H1 (cell line): Measurements from ENCODE around the gene ZRANB3. TPM values are rescaled to one million over a fixed set of nuclear protein-coding genes. Genes with fewer than 3 reads are reported as not detected.

Experiments used
- CTCF ChIA-PET: fragments of 300-600 bp; sonication (Branson Sonifier 250); formaldehyde crosslinking; loops from one replicate; lab custom pipeline; 2021; ENCODE audit not compliant: partially characterized antibody; lab: Charles Lee
- POLR2A ChIA-PET: fragments of 300-600 bp; sonication (Branson Sonifier 250); formaldehyde crosslinking; loops from one replicate; lab custom pipeline; 2021; ENCODE audit warnings: inconsistent platforms; ENCODE audit not compliant: partially characterized antibody; lab: Charles Lee
- DNase-seq, 2 experiments: peaks; one replicate each; pipeline versions ENCODE4 v3.0.0 to v3.0.0-alpha.2; 2010 to 2022; ENCODE audit warnings: low spot score in 2 of 2, low read depth in 1 of 2, mixed read lengths in 1 of 2
- FAIRE-seq: peaks from 2 replicates; lab custom pipeline; 2011; peaks lifted over from hg19 to GRCh38; lab: Jason Lieb, UNC
- H2AFZ ChIP-seq: 2 replicates; pipeline ENCODE4 v1.8.1; 2012; ENCODE audit warnings: low read length, inconsistent platforms
- H2AK5ac ChIP-seq: 2 replicates; pipeline ENCODE4 v1.6.1; 2013; ENCODE audit warnings: low read depth, low read length
- H2BK120ac ChIP-seq: replicated peaks from 2 replicates; pipeline ENCODE3; 2013; ENCODE audit warnings: low read depth, low read length, inconsistent platforms
- H2BK12ac ChIP-seq: 2 replicates; pipeline ENCODE4 v1.6.1; 2013; ENCODE audit warnings: low read depth, low read length
- H2BK15ac ChIP-seq: 2 replicates; pipeline ENCODE4 v1.6.1; 2013; ENCODE audit warnings: low read length
- H2BK20ac ChIP-seq: 2 replicates; pipeline ENCODE4 v1.6.1; 2013; ENCODE audit warnings: low read length
- H2BK5ac ChIP-seq: 2 replicates; pipeline ENCODE4 v1.6.1; 2013; ENCODE audit warnings: low read depth, low read length
- H3K14ac ChIP-seq: 2 replicates; pipeline ENCODE4 v1.6.1; 2013; ENCODE audit warnings: inconsistent platforms; ENCODE audit not compliant: insufficient read length
- H3K18ac ChIP-seq: 2 replicates; pipeline ENCODE4 v1.6.1; 2013; ENCODE audit warnings: low read length; ENCODE audit errors: extremely low read depth
- H3K23ac ChIP-seq: 2 replicates; pipeline ENCODE4 v1.6.1; 2013; ENCODE audit warnings: inconsistent platforms; ENCODE audit not compliant: insufficient read length
- H3K23me2 ChIP-seq: 2 replicates; pipeline ENCODE4 v1.6.1; 2013; ENCODE audit warnings: low read depth, low read length
- H3K27ac ChIP-seq: 2 replicates; pipeline ENCODE4 v1.6.1; 2011; ENCODE audit warnings: low read depth, low read length, inconsistent platforms
- H3K27me3 ChIP-seq, 4 experiments: replicated peaks in 1 of 4; 1 replicate in 1 of 4; 2 replicates in 3 of 4; pipeline versions ENCODE4 v1.6.1 to v1.8.1; 2011 to 2013; ENCODE audit warnings: low read length in 3 of 4, mild to moderate bottlenecking in 3 of 4, inconsistent platforms in 2 of 4, mixed read lengths in 2 of 4, moderate library complexity in 1 of 4; ENCODE audit not compliant: control insufficient read depth in 3 of 4, insufficient read depth in 3 of 4; ENCODE audit errors: extremely low read depth in 1 of 4
- H3K36me3 ChIP-seq, 4 experiments: 2 replicates each; pipeline versions ENCODE4 v1.6.1 to v1.8.1; 2011 to 2013; ENCODE audit warnings: mild to moderate bottlenecking in 4 of 4, low read length in 3 of 4, moderate library complexity in 2 of 4, control low read depth in 1 of 4, inconsistent platforms in 1 of 4; ENCODE audit not compliant: insufficient read depth in 4 of 4, control insufficient read depth in 2 of 4
- H3K4ac ChIP-seq: replicated peaks from 2 replicates; pipeline ENCODE3; 2013; ENCODE audit warnings: low read length, low read depth, mixed read lengths, inconsistent platforms; ENCODE audit not compliant: insufficient read length
- H3K4me1 ChIP-seq, 4 experiments: replicated peaks in 1 of 4; 1 replicate in 1 of 4; 2 replicates in 3 of 4; pipeline versions ENCODE4 v1.6.1 to v1.8.1; 2011 to 2013; ENCODE audit warnings: low read length in 3 of 4, inconsistent platforms in 2 of 4, mixed read lengths in 1 of 4; ENCODE audit not compliant: insufficient read depth in 4 of 4, control insufficient read depth in 3 of 4
- H3K4me2 ChIP-seq, 2 experiments: 2 replicates each; pipeline versions ENCODE4 v1.6.1 to v1.8.1; 2011 to 2013; ENCODE audit warnings: low read depth in 2 of 2, low read length in 2 of 2, control low read depth in 1 of 2, inconsistent platforms in 1 of 2, mild to moderate bottlenecking in 1 of 2; ENCODE audit not compliant: insufficient read depth in 1 of 2
- H3K4me3 ChIP-seq, 4 experiments: fragments of 200-600, 300-600 bp in 1 of 4; sonication (generic), shearing (Covaris generic), sonication (Bioruptor Twin) in 1 of 4; 2 replicates each; pipeline versions ENCODE4 v1.5.1 to v1.8.1; 2011 to 2016; ENCODE audit warnings: low read length in 4 of 4, low read depth in 3 of 4, control low read depth in 2 of 4, inconsistent platforms in 2 of 4, mild to moderate bottlenecking in 2 of 4, mixed read lengths in 1 of 4, moderate library complexity in 1 of 4; ENCODE audit not compliant: insufficient read depth in 2 of 4; ENCODE audit errors: extremely low read depth in 1 of 4
- H3K56ac ChIP-seq: replicated peaks from 2 replicates; pipeline ENCODE3; 2013; ENCODE audit warnings: low read depth, mild to moderate bottlenecking, mixed read lengths, low read length, inconsistent platforms; ENCODE audit not compliant: insufficient read length
- H3K79me1 ChIP-seq: 2 replicates; pipeline ENCODE4 v1.6.1; 2013; ENCODE audit warnings: low read depth, low read length, control low read depth
- H3K79me2 ChIP-seq, 2 experiments: 2 replicates each; pipeline versions ENCODE4 v1.6.1 to v1.8.1; 2012 to 2013; ENCODE audit warnings: low read length in 2 of 2, mild to moderate bottlenecking in 2 of 2, inconsistent platforms in 1 of 2; ENCODE audit not compliant: insufficient read depth in 2 of 2, control insufficient read depth in 1 of 2
- H3K9ac ChIP-seq, 4 experiments: replicated peaks in 1 of 4; 1 replicate in 1 of 4; 2 replicates in 3 of 4; pipeline versions ENCODE4 v1.6.1 to v1.8.1; 2011 to 2013; ENCODE audit warnings: low read depth in 3 of 4, low read length in 3 of 4, control low read depth in 2 of 4, mild to moderate bottlenecking in 2 of 4, moderate library complexity in 2 of 4, inconsistent platforms in 1 of 4; ENCODE audit errors: extremely low read depth in 1 of 4
- H3K9me3 ChIP-seq, 2 experiments: 2 replicates each; pipeline versions ENCODE4 v1.6.1 to v1.8.1; 2012 to 2013; ENCODE audit warnings: mild to moderate bottlenecking in 2 of 2, moderate library complexity in 2 of 2, control low read depth in 1 of 2, inconsistent platforms in 1 of 2, low read depth in 1 of 2, low read length in 1 of 2, mixed read lengths in 1 of 2; ENCODE audit not compliant: insufficient read depth in 2 of 2
- H4K20me1 ChIP-seq, 2 experiments: replicated peaks in 1 of 2; 2 replicates each; pipeline versions ENCODE3 to v1.8.1; 2011 to 2013; ENCODE audit warnings: inconsistent platforms in 2 of 2, low read length in 2 of 2, mild to moderate bottlenecking in 1 of 2; ENCODE audit not compliant: insufficient read depth in 2 of 2, control insufficient read depth in 1 of 2
- H4K5ac ChIP-seq: 2 replicates; pipeline ENCODE4 v1.6.1; 2013; ENCODE audit warnings: low read length, low read depth, mixed read lengths, inconsistent platforms; ENCODE audit not compliant: insufficient read length
- H4K8ac ChIP-seq: 2 replicates; pipeline ENCODE4 v1.8.0; 2013; ENCODE audit warnings: mild to moderate bottlenecking, moderate library complexity, low read length, inconsistent platforms; ENCODE audit not compliant: insufficient read depth; ENCODE audit errors: extremely low read depth
- H4K91ac ChIP-seq: replicated peaks from 2 replicates; pipeline ENCODE3; 2013; ENCODE audit warnings: low read length, mixed read lengths, inconsistent platforms; ENCODE audit not compliant: insufficient read length
- EGR1 ChIP-seq: IDR thresholded peaks from 2 replicates; pipeline ENCODE4 v1.6.1; 2011; ENCODE audit warnings: low read depth, low read length, borderline replicate concordance
- EZH2 ChIP-seq: fragments of 200-600 bp; sonication (generic); IDR thresholded peaks from 2 replicates; pipeline ENCODE4 v1.7.1; 2012; ENCODE audit warnings: low read depth, mild to moderate bottlenecking, moderate library complexity, low read length, inconsistent platforms; ENCODE audit not compliant: severe bottlenecking
- MAFK ChIP-seq: IDR thresholded peaks from 2 replicates; pipeline ENCODE4 v1.6.1; 2012; ENCODE audit warnings: low read depth, mild to moderate bottlenecking, improper control_type of control experiment, low read length
- SAP30 ChIP-seq: fragments of 300-600 bp; sonication (generic); IDR thresholded peaks from 2 replicates; pipeline ENCODE4 v1.7.1; 2012; ENCODE audit warnings: low read length, moderate library complexity, mild to moderate bottlenecking, inconsistent platforms; ENCODE audit not compliant: insufficient read depth, insufficient replicate concordance
- TAF7 ChIP-seq: optimal IDR thresholded peaks from 2 replicates; pipeline ENCODE3; 2011; ENCODE audit warnings: low read depth, mild to moderate bottlenecking, inconsistent platforms, low read length, moderate library complexity, borderline replicate concordance
- YY1 ChIP-seq: IDR thresholded peaks from 2 replicates; pipeline ENCODE4 v1.6.1; 2011; ENCODE audit warnings: low read depth, mild to moderate bottlenecking, low read length
- WGBS, 2 experiments: shearing (Covaris generic) in 1 of 2; methylation state at CpG; one replicate each; pipeline versions ENCODE4 v1.1.6 to v1.1.7; 2013 to 2015; ENCODE audit warnings: low lambda C conversion rate in 2 of 2, mixed read lengths in 2 of 2, inconsistent platforms in 1 of 2, low coverage in 1 of 2, missing lambda C conversion rate in 1 of 2; ENCODE audit not compliant: insufficient replicate concordance in 2 of 2, insufficient coverage in 1 of 2, insufficient read length in 1 of 2; ENCODE audit errors: extremely low coverage in 1 of 2, missing lambda C conversion rate in 1 of 2; 5-methylcytosine and 5-hydroxymethylcytosine counted together
- polyA plus RNA-seq, 7 experiments: library from polyadenylated mRNA; depleted of rRNA in 3 of 7; stranded (reverse) in 5 of 7; unstranded in 2 of 7; fragments of >200 nt in 5 of 7; fragments of 200-250 nt in 2 of 7; gene quantifications; 1 replicate in 5 of 7; 2 replicates in 1 of 7; 4 replicates in 1 of 7; pipeline versions ENCODE4 v1.2.1 to v1.2.3, GENCODE V29; 2011 to 2013; ENCODE audit warnings: missing spikeins in 2 of 7, mixed read lengths in 2 of 7
- total RNA-seq: library from RNA; stranded (reverse); fragmentation: NEBNext Ultra II Directional; extraction: Animal tissue kit (Norgen Biotek cat#: 25700); gene quantifications from 2 replicates; pipeline ENCODE4 v1.2.1, GENCODE V29; 2021

The ZRANB3 gene
- total and polyA plus RNA-seq, 2 of the 8 experiments (the other 6 are each of a cell fraction or from before 2014, with no cell fraction given): 4.5 to 19.3 TPM

DNA sequence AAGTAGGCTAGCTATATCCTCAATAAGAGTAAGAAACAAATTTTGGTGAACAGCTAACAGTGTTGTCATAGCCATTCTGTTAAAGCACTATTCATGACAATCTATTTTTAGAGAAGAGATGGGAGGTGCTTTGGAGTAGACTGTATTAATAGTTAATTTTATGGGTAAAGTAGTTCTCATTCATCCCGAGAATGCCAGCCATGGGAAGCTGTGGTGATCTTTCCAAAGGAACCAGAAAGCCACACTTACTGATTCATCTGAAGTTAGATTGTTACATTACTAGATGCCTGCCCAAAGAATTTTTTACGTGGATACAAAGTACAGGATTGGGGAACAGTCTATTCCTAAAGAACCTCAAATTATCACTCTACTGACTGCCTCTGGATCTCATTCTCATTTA lies 74.6 kb downstream of the ZRANB3 start:
- WGBS, 2 experiments: 87% methylated on average over 2 of the region's 2 CpGs; no CpG with 5 or more reads in 1 of the 2 experiments
- H3K23me2 ChIP-seq: no peaks in the 10 kb centered on the region
- no peak overlapping the region for H3K18ac ChIP-seq
- H3K4me3 ChIP-seq: no peak overlapping the region
- H3K4me2 ChIP-seq: no peak overlapping the region
- DNase-seq (no peak), FAIRE-seq (no peak)
- H3K9me3 ChIP-seq: peaks cover 10 to 29% of the 10 kb centered on the region in 2 experiments; a peak in 3 of 4 replicates
- H2AFZ ChIP-seq: no peak overlapping the region
- H3K79me1 ChIP-seq: no peaks in the 10 kb centered on the region
- no peak overlapping the region for H2BK120ac ChIP-seq
- no peak overlapping the region for H3K23ac ChIP-seq
- H2BK15ac ChIP-seq: no peak overlapping the region
- no peak overlapping the region for H2BK12ac ChIP-seq
- H4K91ac ChIP-seq: no peak overlapping the region
- H3K36me3 ChIP-seq: peaks cover 0 to 11% (median 0%) of the 10 kb centered on the region in 4 experiments; a peak in 3 of 8 replicates
- no peak overlapping the region for H4K8ac ChIP-seq
- no peak overlapping the region for H2BK5ac ChIP-seq
- ChIA-PET CTCF (no interaction called here), POLR2A (no interaction called here)
- H2AK5ac ChIP-seq: no peak overlapping the region
- TF ChIP-seq TAF7 (no peak), MAFK (no peak), EZH2 (no peak), SAP30 (no peak), YY1 (no peak), EGR1 (no peak)
- 0 out of 7 replicates have a peak, but pooled peaks cover 0 to 3% (median 0%) of the 10 kb centered on the region in 4 experiments for H3K4me1 ChIP-seq
- no peak overlapping the region for H2BK20ac ChIP-seq
- no peak overlapping the region for H3K9ac ChIP-seq
- no peaks in the 10 kb centered on the region for H4K20me1 ChIP-seq
- no peak overlapping the region for H3K27ac ChIP-seq
- no peak overlapping the region for H3K4ac ChIP-seq
- H3K56ac ChIP-seq: no peak overlapping the region
- 0 out of 4 replicates have a peak, but pooled peaks cover 0 to 3% of the 10 kb centered on the region in 2 experiments for H3K79me2 ChIP-seq
- no peak overlapping the region for H4K5ac ChIP-seq
- H3K14ac ChIP-seq: no peak overlapping the region
- no peaks in the 10 kb centered on the region for H3K27me3 ChIP-seq
